ENCODE measurements around the gene MAP4K4.

The MAP4K4 gene

GRCh38 chr2:101710471-101711318, 13.2 kb downstream of the MAP4K4 start:
- Histone ChIP-seq H3K9me2 (replicated peaks; ENCODE audit: insufficient read depth, low read length) (no peaks in the 10 kb centered on the region), H3K27ac (ENCODE audit: low read length) (no peak overlapping the region), H3F3A (ENCODE audit: insufficient read depth, low read length) (peaks cover 7% of the 10 kb centered on the region; the same call in 1 of the 2 replicates), H3K27me3 (replicated peaks; ENCODE audit: insufficient read depth, low read length) (no peaks in the 10 kb centered on the region), H3K4me1 (ENCODE audit: low read length) (peaks cover 17% of the 10 kb centered on the region), H3K9me3 (replicated peaks; ENCODE audit: insufficient read depth, low read length) (no peaks in the 10 kb centered on the region), H3K9ac (ENCODE audit: low read length) (no peak overlapping the region), H2AFZ (ENCODE audit: low read length) (no peak overlapping the region), H3K79me2 (ENCODE audit: low read length) (no peaks in the 10 kb centered on the region), H3K4me3 (ENCODE audit: low read length) (no peak overlapping the region), H3K4me2 (ENCODE audit: low read depth, low read length) (peak overlapping the region; percentile 28; the same call in 1 of the 2 replicates), H3K36me3 (replicated peaks; ENCODE audit: insufficient read depth, low read length) (no peaks in the 10 kb centered on the region), H4K20me1 (ENCODE audit: insufficient read depth, low read length) (no peaks in the 10 kb centered on the region)
- TF ChIP-seq CTCF (IDR thresholded peaks at IDR 0.05; ENCODE audit: low read length) = no peak
- TF ChIP-seq EZH2 (optimal IDR thresholded peaks at IDR 0.05; ENCODE audit: low read depth, low read length) = no peak
- TF ChIP-seq EZH2phosphoT487 (IDR thresholded peaks at IDR 0.05; ENCODE audit: low read length) = no peak
- DNase-seq = no peak

GRCh38 chr2:101714118-101714517, 16.6 kb downstream of the MAP4K4 start:
- Histone ChIP-seq H3K79me2 (ENCODE audit: low read length) (no peaks in the 10 kb centered on the region), H3K9ac (ENCODE audit: low read length) (no peak overlapping the region), H4K20me1 (ENCODE audit: insufficient read depth, low read length) (no peaks in the 10 kb centered on the region), H3K36me3 (replicated peaks; ENCODE audit: insufficient read depth, low read length) (no peaks in the 10 kb centered on the region), H3K27me3 (replicated peaks; ENCODE audit: insufficient read depth, low read length) (no peaks in the 10 kb centered on the region), H3K4me3 (ENCODE audit: low read length) (no peak overlapping the region), H3K9me3 (replicated peaks; ENCODE audit: insufficient read depth, low read length) (no peaks in the 10 kb centered on the region), H3K4me1 (ENCODE audit: low read length) (peaks cover 12% of the 10 kb centered on the region), H3K9me2 (replicated peaks; ENCODE audit: insufficient read depth, low read length) (no peaks in the 10 kb centered on the region), H3F3A (ENCODE audit: insufficient read depth, low read length) (0 out of 2 replicates have a peak, but pooled peaks cover 7% of the 10 kb centered on the region), H3K4me2 (ENCODE audit: low read depth, low read length) (no peak overlapping the region), H2AFZ (ENCODE audit: low read length) (no peak overlapping the region), H3K27ac (ENCODE audit: low read length) (no peak overlapping the region)
- TF ChIP-seq EZH2 (optimal IDR thresholded peaks at IDR 0.05; ENCODE audit: low read depth, low read length) = no peak
- TF ChIP-seq CTCF (IDR thresholded peaks at IDR 0.05; ENCODE audit: low read length) = no peak
- TF ChIP-seq EZH2phosphoT487 (IDR thresholded peaks at IDR 0.05; ENCODE audit: low read length) = no peak
- DNase-seq = no peak

- Histone ChIP-seq H3K9me3 (replicated peaks; ENCODE audit: insufficient read depth, low read length) (no peaks in the 10 kb centered on the region), H3K4me2 (ENCODE audit: low read depth, low read length) (no peak overlapping the region), H3K79me2 (ENCODE audit: low read length) (no peaks in the 10 kb centered on the region), H3K27ac (ENCODE audit: low read length) (no peak overlapping the region), H3F3A (ENCODE audit: insufficient read depth, low read length) (no peaks in the 10 kb centered on the region), H3K9me2 (replicated peaks; ENCODE audit: insufficient read depth, low read length) (no peaks in the 10 kb centered on the region; the same call in 1 of the 2 replicates), H4K20me1 (ENCODE audit: insufficient read depth, low read length) (no peaks in the 10 kb centered on the region), H3K4me1 (ENCODE audit: low read length) (no peaks in the 10 kb centered on the region), H2AFZ (ENCODE audit: low read length) (no peak overlapping the region), H3K9ac (ENCODE audit: low read length) (no peak overlapping the region), H3K27me3 (replicated peaks; ENCODE audit: insufficient read depth, low read length) (no peaks in the 10 kb centered on the region), H3K36me3 (replicated peaks; ENCODE audit: insufficient read depth, low read length) (no peaks in the 10 kb centered on the region), H3K4me3 (ENCODE audit: low read length) (no peak overlapping the region)
- DNase-seq = no peak
- TF ChIP-seq EZH2 (optimal IDR thresholded peaks at IDR 0.05; ENCODE audit: low read depth, low read length) (no peak), EZH2phosphoT487 (IDR thresholded peaks at IDR 0.05; ENCODE audit: low read length) (no peak)
Measured at GRCh38 chr2:101717071-101717845, 19.8 kb downstream of the MAP4K4 start.
